ENCODE results near the gene SPAG16.

Gene SPAG16

GRCh38 chr2:213524164-213524563 lies 239.9 kb downstream of the SPAG16 start:
- Histone ChIP-seq H3K4me3 (replicated peaks; ENCODE audit: insufficient read depth, low read length) (no peak overlapping the region), H3K27ac (replicated peaks) (no peak overlapping the region), H3K27me3 (ENCODE audit: insufficient read depth, poor library complexity, severe bottlenecking) (no peaks in the 10 kb centered on the region)
- DNase-seq (ENCODE audit: low read depth in 1 of 2, low spot score in 1 of 2) = no peak
- TF ChIP-seq POLR2AphosphoS5 (IDR thresholded peaks at IDR 0.05; ENCODE audit: low read depth) = no peak
- TF ChIP-seq SPI1 (IDR thresholded peaks at IDR 0.05; ENCODE audit: borderline replicate concordance, low read depth) = no peak
- TF ChIP-seq GABPA (IDR thresholded peaks at IDR 0.05; ENCODE audit: low read depth) = no peak
- TF ChIP-seq, protein P1, sequence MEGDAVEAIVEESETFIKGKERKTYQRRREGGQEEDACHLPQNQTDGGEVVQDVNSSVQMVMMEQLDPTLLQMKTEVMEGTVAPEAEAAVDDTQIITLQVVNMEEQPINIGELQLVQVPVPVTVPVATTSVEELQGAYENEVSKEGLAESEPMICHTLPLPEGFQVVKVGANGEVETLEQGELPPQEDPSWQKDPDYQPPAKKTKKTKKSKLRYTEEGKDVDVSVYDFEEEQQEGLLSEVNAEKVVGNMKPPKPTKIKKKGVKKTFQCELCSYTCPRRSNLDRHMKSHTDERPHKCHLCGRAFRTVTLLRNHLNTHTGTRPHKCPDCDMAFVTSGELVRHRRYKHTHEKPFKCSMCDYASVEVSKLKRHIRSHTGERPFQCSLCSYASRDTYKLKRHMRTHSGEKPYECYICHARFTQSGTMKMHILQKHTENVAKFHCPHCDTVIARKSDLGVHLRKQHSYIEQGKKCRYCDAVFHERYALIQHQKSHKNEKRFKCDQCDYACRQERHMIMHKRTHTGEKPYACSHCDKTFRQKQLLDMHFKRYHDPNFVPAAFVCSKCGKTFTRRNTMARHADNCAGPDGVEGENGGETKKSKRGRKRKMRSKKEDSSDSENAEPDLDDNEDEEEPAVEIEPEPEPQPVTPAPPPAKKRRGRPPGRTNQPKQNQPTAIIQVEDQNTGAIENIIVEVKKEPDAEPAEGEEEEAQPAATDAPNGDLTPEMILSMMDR (IDR thresholded peaks at IDR 0.05; ENCODE audit: insufficient read depth, low read length) = no peak
- TF ChIP-seq REST (IDR thresholded peaks at IDR 0.05; ENCODE audit: insufficient replicate concordance, low read depth) = no peak

DNA sequence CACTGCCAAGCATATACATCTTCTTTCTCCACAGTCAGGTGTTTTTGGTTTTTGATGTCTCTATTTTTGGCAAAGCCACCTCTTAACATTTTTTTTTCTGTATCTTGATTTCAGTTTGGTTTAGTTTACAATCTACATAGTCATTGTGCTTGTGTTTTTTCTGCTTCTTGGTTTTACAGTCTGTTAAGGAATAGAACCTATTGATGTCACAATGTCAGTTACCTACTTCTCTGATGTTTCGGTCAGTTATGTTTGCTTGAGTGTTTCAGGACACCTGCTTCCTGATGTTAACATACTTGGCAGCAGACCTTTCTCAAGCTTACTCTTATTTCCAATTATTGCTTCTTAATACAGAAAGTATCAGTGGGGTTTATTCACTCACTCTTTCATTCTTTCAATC lies 253.3 kb downstream of the SPAG16 start:
- Histone ChIP-seq H3K27ac (replicated peaks) (no peak overlapping the region), H3K4me3 (replicated peaks; ENCODE audit: insufficient read depth, low read length) (no peak overlapping the region), H3K27me3 (ENCODE audit: insufficient read depth, poor library complexity, severe bottlenecking) (no peaks in the 10 kb centered on the region)
- no peak for TF ChIP-seq REST (IDR thresholded peaks at IDR 0.05; ENCODE audit: insufficient replicate concordance, low read depth)
- no peak for TF ChIP-seq POLR2AphosphoS5 (IDR thresholded peaks at IDR 0.05; ENCODE audit: low read depth)
- TF ChIP-seq GABPA (IDR thresholded peaks at IDR 0.05; ENCODE audit: low read depth) = no peak
- TF ChIP-seq, protein P1 (IDR thresholded peaks at IDR 0.05; ENCODE audit: insufficient read depth, low read length) = no peak
- no peak for TF ChIP-seq SPI1 (IDR thresholded peaks at IDR 0.05; ENCODE audit: borderline replicate concordance, low read depth)
- no peak for DNase-seq (ENCODE audit: low read depth in 1 of 2, low spot score in 1 of 2)

GRCh38 chr2:213544940-213545339 lies 260.7 kb downstream of the SPAG16 start:
- TF ChIP-seq REST (IDR thresholded peaks at IDR 0.05; ENCODE audit: insufficient replicate concordance, low read depth) (no peak), POLR2AphosphoS5 (IDR thresholded peaks at IDR 0.05; ENCODE audit: low read depth) (no peak), GABPA (IDR thresholded peaks at IDR 0.05; ENCODE audit: low read depth) (no peak), SPI1 (IDR thresholded peaks at IDR 0.05; ENCODE audit: borderline replicate concordance, low read depth) (no peak)
- TF ChIP-seq, protein P1 (IDR thresholded peaks at IDR 0.05; ENCODE audit: insufficient read depth, low read length) = no peak
- no peak overlapping the region for H3K4me3 ChIP-seq (replicated peaks; ENCODE audit: insufficient read depth, low read length)
- no peaks in the 10 kb centered on the region for H3K27me3 ChIP-seq (ENCODE audit: insufficient read depth, poor library complexity, severe bottlenecking)
- H3K27ac ChIP-seq (replicated peaks) = no peak overlapping the region
- no peak for DNase-seq (ENCODE audit: low read depth in 1 of 2, low spot score in 1 of 2)

All from HL-60 (cell line).